GM19452 (cell line): Measurements from ENCODE around the gene EMC6.

ENCODE experiments used
- ATAC-seq: cut with Tn5 transposase; IDR thresholded peaks from one replicate; pipeline ENCODE4 v1.9.1; 2021; ENCODE audit not compliant: unreplicated experiment

EMC6 gene

DNA sequence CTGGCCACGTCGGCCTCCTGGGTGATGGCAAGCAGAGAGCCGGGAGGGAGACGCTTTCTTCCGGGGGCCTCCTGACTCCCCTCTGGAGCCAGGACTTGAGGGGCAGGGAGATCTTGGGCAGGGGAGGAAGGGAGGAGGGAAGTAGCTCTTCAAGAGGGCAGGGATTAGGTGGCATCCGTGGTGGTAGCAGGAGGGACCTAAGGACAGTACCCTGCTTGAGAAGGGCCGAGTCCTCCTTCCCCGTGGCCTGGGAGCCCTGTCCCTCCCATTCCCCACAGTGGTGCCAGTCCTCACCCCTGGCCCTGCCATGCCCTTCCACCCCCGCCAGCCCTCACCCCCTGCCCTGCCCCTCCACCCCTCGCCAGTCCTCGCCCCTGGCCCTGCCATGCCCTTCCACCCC is 12.8 kb upstream of the EMC6 start:
- no peak for ATAC-seq

GRCh38 chr17:3656353-3656752 is 12.3 kb upstream of the EMC6 start:
- ATAC-seq, result no peak

DNA sequence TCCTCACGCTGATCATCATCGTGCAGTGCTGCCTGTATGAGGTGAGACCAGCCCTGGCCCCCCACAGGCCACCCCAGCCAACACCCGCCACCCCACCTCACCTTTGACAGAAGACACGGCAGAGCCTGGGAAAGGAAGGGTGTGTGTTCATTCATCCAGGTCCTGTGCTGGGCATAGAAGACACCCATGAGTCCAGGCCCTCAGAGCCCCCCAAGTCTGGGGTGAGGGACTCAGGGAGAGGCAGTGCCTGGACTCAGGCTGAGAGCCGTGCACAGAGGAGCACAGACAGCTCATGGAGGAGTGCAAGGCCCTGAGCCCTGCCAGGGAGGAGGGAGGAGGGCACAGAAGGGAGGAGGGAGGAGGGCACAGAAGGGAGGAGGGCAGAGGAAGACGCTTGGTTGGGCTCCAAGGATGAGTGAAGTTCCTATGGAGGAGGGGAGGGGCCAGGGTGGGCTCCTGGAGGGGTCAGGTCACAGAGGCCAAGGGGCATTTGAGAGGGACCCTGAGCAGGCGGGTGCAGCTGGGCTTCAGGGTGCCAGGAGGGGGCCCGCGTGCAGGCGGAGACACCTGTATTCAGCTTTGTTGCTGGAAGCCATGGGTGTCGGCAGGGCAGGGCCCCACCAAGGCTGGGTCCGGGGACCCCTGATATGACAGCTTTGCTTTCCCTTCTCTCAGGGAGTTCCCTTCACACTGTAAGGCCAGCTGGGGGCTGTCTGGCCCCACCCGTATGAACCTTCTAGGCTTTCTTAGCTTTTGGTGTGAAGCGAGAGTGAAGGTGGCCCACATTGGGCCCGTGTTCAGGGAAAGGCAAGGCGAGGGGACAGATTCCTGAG is 11.6 kb upstream of the EMC6 start:
- no peak for ATAC-seq

GRCh38 chr17:3657588-3657869 is 11.1 kb upstream of the EMC6 start:
- ATAC-seq, result no peak

- no peak for ATAC-seq
Measured at GRCh38 chr17:3657874-3658783, 10.5 kb upstream of the EMC6 start.

DNA sequence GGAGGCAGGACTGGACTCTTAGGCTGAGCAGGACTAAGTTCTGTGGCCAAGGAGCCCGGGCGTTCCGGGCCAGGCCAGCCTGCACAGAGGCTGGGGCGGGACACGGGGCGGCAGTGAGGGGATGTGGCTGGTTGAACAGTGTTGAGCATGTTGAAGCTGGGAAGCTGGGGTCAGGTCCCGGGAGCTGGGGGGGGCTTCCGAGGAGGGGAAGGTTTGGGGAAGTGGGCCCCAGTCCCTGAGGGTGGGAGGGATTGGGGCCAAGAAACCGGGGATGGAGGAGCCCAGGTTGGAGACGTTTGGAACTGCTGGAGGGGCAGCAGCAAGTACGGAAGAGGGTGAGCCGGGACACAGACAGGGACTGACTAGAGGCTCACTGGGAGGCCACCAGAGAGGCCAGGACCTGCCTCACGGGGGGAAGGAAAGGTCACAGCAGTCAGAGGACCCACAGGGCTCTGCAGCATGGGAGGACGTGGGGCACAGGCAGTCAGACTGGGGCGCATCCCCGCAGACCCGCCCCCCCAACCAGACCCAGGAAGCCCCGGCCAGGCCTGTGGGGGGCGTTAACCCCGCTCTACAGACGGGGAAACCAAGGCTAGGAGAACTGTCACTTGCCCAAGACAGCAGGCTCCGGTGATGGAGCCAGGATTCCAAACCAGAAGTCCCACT is 9.7 kb upstream of the EMC6 start:
- ATAC-seq, result no peak

DNA sequence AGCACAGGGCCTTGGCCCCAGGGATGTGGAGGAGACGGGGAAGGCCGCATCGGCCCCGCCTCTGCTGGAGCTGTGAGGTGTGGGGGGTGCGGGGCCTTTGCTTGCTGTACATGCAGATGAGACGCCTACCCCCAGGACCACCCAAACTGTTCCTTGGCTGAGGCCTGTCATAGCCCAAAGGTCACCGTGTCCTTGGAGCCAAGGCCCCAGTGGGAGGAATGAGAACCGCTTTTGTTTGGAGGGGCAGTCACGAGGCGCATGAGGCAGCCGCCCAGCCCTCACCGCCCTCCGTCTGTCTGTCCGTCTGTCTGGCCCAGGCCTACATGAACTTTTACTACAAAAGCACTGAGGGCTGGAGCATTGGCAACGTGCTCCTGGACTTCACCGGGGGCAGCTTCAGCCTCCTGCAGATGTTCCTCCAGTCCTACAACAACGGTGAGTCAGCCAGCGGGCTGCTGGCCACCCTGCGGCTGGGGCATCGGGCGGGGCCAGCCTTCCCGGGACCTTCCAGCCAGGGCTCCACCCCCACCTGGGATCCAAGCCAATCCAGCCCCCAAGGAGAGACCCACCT is 9.0 kb upstream of the EMC6 start:
- ATAC-seq, result no peak

DNA sequence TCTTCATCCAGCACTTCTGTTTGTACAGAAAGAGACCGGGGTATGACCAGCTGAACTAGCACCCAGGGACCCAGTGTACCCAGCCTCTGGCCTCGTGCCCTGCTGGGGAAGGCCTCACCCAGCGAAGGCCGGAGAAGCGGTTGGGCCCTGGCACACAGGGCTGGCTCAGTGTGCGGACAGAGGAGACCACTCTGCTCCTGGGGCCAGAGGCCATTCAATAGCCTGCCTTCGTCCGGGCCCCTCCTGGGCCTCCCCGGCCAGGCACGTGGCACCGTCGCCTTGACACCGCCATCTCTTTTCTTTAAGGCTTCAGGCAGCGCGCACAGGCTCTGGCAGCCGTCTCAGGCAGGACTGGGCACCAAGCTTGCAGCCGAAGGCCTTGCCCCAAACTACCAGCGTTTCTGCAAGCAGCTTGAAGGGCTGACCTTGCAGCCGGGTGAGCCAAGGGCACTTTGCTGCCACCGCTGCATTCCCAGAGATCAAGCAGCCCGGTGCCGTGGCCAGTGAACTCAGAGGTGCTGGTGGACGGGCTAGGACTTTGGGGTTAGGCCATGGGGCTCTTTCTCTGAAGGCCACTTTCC is 8.2 kb upstream of the EMC6 start:
- no peak for ATAC-seq

- no peak for ATAC-seq
Measured at GRCh38 chr17:3663102-3664011, 5.3 kb upstream of the EMC6 start.

DNA sequence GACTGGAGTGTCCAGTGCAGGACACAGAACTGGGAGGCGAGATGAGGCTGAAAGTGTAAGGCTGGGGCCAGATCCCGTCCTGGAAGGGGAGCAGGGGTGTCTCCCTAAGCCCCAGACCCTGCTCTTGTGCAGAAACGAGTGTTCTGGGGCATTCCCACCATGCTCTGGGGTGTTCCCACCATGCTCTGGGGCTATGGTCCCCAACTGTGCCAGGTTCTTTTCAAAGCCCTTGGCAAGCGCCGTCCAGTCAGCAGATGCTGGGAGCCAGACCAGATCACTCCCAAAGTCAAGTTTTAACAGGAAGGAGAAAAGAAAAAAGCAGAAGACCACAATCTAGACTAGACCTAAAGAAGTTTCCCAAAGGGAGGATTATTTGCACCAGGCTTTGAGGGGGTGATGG is 2.8 kb upstream of the EMC6 start:
- no peak for ATAC-seq

GRCh38 chr17:3666516-3666915 is 2.1 kb upstream of the EMC6 start:
- no peak for ATAC-seq

DNA sequence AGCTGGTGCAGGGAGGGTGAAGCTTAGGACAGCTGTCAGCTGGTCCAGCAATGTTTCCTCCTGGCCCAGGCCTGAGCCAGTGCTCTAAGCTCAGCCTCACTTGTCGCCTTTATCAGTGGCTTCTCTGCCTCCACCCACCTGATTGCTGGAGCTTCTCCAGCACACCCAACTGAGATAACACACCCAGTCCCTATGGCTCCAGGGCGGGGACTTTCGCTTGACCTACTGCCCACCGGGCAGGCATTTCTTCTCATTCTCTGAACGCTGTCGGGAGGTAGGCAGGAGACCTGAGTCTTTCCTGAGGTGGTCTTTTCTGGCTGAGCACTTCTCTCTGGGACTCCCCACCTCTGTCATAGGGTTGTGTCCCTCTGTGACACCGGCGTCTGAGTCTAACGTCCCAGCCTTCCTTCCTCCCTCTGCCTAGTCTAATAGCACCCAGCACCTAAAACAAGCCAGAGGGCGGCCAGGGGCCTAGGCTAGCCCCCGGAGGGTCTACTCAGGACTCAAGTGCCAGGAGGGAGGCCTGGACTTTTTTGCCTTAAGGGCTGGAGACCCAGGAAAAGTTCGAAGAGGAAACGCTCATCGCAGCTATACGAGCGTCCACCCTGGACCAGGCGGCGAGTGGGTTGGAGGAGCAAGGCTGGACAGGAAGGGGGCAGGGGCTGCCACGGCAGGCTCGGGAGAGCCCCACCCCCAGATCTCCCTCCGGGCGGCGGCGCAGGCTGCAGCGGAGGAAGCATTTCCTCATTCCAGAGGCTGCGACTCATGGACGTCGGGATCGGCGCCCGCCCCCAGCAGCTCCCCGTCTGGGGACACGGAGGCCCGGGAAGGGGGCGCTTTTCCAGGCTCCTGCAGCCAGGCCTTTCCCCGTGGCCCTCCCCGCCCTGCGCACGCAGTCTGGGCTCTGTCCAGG is 990 bp upstream of the EMC6 start:
- peak; percentile 18 for ATAC-seq

- no peak for ATAC-seq
Measured at GRCh38 chr17:3669085-3669347, 404 bp downstream of the EMC6 start.

DNA sequence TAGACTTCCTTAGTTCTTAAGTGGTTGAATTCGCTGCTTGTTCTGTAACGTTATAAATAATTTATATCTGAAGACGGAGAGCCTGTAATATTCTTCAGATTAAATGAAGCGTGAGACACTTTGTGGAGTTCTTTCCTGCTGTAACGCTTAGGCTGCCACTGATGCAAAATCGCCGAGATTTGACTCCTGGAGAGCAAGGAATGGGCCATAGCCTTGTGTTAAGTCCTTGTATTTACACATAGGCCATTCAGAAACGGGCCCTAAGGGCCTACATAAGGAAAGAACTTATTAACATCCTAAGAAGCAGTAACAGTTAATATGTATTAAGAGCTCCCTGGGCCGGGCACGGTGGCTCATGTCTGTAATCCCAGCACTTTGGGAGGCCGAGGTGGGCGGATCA is 936 bp downstream of the EMC6 start:
- ATAC-seq, result no peak

GRCh38 chr17:3672571-3672970 is 4.0 kb downstream of the EMC6 start:
- ATAC-seq, result no peak

- ATAC-seq, result no peak
Measured at GRCh38 chr17:3675886-3676285, 7.3 kb downstream of the EMC6 start.

DNA sequence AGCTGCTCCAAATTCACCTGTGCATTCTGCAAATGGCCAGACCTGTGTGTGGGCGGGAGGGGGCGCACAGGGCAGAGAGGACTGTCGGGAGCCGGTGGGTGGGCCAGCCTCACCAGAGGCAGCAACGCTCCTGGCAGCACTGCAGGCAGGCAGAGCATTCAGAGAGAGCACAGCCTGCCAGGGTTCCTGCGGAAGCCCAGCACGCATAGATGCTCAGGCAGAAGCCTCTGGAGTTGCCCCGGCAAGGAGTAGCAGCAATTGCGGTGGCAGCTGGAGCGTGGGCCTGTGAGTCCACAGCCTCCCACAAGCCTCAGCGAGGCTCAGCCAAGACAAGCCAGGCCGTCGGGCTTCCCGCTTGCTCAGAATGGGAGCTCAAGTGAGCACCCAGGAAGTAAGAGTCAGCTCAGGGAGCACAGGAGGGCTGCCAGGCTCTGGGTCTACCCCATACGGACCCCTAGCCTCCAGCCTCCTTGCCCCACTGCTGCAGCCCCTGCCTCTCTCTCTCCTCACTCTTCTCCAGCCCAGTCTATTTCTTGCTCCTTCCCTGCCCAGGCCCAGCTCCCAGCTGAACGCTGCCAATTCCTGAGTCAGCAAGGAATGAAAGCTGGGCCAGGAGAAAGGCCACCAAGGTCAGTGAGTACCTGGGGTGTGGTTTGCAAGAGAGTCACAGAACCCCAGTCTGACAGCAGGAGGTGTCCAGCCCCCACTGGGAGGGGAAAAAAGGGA is 9.6 kb downstream of the EMC6 start:
- no peak for ATAC-seq

DNA sequence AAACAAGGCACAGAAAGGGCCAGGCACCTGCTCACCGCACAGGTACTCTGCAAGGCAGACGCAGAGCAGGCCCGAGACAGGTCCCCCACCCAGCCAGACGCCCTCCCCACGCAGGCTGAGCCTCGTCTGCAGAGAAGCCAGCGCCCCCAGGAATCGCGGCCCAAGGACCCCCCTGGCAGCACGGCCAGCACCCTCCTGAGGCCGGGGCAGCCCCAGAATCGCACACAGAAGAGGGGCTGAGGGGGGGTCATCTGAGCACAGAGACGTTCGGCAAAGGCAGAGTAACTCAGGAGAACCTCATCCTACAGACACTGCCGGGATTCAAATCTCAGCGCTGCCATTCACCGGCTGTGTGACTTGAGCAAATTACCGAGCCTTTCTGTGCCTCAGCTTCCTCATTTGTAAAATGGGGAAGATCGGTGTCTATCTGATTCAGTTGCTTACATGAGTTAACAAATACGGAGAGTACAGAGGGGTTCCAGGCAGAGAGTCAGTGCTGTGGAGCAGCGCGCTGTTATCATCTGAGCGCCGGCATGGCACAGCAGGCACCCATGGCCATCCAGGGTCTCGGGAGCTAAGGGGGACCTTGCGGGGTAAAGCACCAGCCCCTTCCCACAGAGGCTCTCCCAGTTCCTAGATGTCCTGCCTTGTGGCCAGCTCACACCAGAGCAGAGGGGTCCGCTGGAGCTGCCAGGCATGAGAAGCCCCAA is 10.4 kb downstream of the EMC6 start:
- no peak for ATAC-seq
